ENCODE data around the gene TGFBR3. TPM values are rescaled to one million over a fixed set of nuclear protein-coding genes. Genes with fewer than 3 reads are reported as not detected.

Gene TGFBR3
- total RNA-seq, 1 donor: 118 TPM

- no peak overlapping the region for H3K4me3 ChIP-seq (ENCODE audit: low read depth, low read length)
- TF ChIP-seq CTCF (IDR thresholded peaks at IDR 0.05; ENCODE audit: insufficient read depth, low read length): no peak
- no peak for DNase-seq (ENCODE audit: low read depth)
Measured at GRCh38 chr1:91895832-91896556, 10.0 kb upstream of the TGFBR3 start.

- DNase-seq (ENCODE audit: low read depth): no peak
Measured at GRCh38 chr1:91894036-91894761, 8.2 kb upstream of the TGFBR3 start.

GRCh38 chr1:91891969-91892368 is 6.0 kb upstream of the TGFBR3 start:
- no peak overlapping the region for H3K4me3 ChIP-seq (ENCODE audit: low read depth, low read length)
- TF ChIP-seq CTCF (IDR thresholded peaks at IDR 0.05; ENCODE audit: insufficient read depth, low read length): no peak
- DNase-seq (ENCODE audit: low read depth): no peak

More at GRCh38 chr1:91894036-91894761, 8.2 kb upstream of the TGFBR3 start:
- no peak for TF ChIP-seq CTCF (IDR thresholded peaks at IDR 0.05; ENCODE audit: insufficient read depth, low read length)
- H3K4me3 ChIP-seq (ENCODE audit: low read depth, low read length): no peak overlapping the region

- peak; percentile 86 for DNase-seq (ENCODE audit: low read depth)
- no peak for TF ChIP-seq CTCF (IDR thresholded peaks at IDR 0.05; ENCODE audit: insufficient read depth, low read length)
- H3K4me3 ChIP-seq (ENCODE audit: low read depth, low read length): no peak overlapping the region
Measured at GRCh38 chr1:91891454-91891853, 5.5 kb upstream of the TGFBR3 start.

- peak; percentile 66 for DNase-seq (ENCODE audit: low read depth)
- no peak for TF ChIP-seq CTCF (IDR thresholded peaks at IDR 0.05; ENCODE audit: insufficient read depth, low read length)
- H3K4me3 ChIP-seq (ENCODE audit: low read depth, low read length): no peak overlapping the region
Measured at GRCh38 chr1:91889717-91890459, 3.9 kb upstream of the TGFBR3 start.

GRCh38 chr1:91885213-91885715 is 687 bp downstream of the TGFBR3 start:
- H3K4me3 ChIP-seq (ENCODE audit: low read depth, low read length): peak overlapping the region; percentile 82
- DNase-seq (ENCODE audit: low read depth): no peak
- TF ChIP-seq CTCF (IDR thresholded peaks at IDR 0.05; ENCODE audit: insufficient read depth, low read length): no peak
